Amniotic epithelial cell (primary cell): ENCODE results near the gene ARSB.

Source experiments
- DNase-seq: peaks from one replicate; pipeline ENCODE4 v3.0.0-alpha.2; 2010; ENCODE audit warnings: low read depth

Gene ARSB

DNA sequence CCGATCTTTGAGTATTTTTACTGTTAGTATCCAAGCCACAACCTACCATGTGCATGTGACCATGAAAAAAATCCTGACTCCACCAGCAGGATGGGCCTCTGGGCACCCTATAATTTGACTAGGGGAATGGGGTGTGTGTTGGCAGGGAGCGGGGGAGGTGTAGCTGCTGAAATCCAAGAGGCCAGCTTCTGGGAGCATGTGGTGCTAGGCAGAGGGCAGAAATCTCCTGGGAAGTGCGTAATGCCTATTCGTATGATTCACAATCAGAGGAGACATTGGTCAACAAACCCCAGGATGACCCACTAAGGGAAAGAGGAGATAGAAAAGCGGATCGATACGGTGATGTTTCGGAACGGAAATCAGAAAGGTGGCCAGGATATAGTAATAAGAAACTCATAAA, 149.9 kb downstream of the ARSB start:
- peak; percentile 64 for DNase-seq

DNA sequence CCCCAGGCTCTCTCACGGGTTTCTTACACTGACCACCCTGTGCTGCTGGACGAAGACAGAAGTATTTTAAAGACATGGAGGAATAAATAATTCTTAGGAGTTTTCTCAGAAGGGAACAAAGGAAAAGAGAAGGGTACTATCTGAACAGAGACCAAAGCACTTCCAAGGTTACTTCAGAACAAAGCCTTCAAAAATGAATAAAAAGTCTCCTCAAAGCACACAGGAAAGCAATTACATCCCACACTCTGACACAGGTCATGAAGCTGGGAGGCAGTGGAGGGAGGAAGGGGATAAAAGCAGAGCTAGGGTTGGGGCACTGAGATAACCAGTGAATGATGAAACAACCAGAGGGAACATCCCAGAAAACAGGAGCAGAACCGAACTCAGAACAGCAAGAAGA, 151.8 kb downstream of the ARSB start:
- DNase-seq = no peak

DNA sequence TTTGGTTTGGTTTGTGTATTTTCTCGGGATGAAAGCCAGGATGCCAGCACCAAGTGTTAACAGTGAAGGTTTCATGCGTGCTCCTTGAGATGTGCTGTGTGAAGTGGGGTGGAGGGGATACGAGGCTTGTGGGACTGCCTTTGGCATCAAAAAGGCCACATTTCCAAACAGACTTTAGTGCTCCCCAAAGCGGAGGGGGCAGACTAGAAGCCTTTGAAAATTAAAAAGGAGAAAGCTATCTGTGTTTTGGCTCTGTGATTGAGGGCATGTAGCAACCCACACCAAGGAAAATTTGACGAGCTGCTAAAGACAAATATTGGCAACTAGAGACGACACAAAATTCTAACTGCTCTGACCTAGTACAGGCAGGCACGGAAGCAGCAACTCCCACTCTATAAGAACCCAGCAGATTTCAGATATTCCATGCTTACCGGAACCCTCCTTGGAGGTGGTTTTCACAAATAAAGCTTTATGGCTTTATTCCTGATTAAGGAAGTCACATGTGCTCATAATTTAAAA, 154.5 kb downstream of the ARSB start:
- DNase-seq = no peak

DNA sequence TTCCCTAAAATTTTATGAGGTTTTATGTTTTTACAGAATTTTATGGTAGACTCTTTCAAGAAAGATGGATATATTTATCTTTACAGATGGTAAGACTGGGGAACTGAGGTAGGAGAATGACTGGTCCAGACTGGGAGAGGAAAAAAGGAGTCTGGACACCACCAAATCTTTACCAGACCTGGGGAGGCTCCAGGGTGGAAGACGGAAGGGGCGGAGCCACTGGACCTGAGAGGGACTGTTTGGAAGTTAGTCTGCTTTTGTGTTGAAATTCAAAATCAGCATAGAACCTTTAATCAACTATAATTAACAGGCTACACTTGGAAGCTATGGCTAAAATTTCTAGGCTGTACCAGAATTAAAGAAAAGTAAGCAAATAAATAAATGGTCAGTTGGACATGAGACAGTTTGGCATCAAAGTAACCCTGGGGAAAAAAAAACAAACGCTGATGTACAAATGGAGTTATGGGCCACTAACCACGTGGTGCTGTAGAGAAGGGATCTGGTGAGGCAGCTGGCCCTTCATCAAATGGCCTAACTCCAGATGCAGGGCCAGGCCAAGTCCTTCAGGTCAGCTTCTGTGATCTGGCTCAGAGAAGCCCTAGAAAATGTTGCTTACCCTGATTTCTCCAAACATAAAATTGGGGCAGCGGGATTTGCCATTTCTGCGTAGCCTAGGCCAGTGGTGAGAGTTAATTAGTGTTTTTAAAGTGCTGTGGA, 155.1 kb downstream of the ARSB start:
- no peak for DNase-seq

DNA sequence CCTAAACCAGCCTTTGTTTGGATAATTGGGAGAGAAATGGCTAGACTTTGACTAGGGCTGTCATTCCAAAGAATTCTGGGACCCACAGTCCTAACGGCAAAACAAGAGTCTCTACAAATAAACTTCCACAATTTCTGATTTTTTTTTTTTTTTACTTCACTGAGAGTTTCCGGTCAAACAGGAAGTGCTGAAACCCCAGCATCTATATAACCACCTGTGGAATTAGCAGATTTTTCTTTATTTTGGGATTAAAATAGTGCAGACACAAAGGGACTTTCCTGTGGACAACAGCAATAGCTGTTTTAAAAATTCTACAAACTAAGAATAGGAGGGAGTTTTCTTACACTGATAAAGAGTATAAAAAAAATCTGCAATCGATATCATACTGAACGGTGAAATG, 157.4 kb downstream of the ARSB start:
- no peak for DNase-seq

DNA sequence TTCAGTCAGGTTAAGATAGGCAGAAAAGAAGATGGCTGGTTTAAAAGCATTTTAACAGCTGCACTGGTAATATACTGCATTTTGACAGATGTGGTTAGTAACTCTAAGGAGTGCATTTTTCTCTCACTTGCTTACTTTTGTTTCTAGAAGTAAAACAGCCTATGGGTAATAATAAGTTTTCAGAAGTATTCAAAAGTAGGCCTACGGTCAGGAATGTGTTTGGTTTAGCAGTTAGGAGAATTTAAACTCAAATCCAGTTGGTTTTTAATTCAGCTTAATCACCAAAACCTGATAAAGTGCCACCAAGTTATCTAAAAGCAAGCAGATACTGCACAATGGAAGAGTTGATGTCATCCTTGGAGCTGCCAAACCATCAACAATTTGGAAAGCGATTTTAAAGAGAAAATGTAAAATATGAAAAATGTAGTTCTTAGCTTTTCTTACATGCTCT, 160.3 kb downstream of the ARSB start:
- no peak for DNase-seq

DNA sequence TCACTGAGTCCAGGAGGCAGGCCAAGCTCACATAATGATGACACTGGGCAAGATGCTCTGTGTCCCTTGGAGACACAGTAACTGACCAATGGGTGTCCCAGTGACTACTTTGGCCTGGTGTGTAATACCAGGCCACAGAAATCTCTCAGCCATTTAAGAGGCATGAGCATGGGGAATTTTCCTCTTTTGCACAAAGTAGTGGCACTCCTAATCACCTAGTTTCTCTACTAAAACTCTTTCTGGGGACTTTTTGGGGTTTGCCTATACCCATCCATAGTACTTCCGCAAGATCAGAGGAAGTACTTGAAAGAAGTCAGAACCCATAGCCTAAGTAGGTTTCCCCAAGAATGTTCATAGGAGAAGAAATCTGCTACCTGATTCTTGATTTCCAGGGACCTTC, 161.9 kb downstream of the ARSB start:
- DNase-seq = no peak

DNA sequence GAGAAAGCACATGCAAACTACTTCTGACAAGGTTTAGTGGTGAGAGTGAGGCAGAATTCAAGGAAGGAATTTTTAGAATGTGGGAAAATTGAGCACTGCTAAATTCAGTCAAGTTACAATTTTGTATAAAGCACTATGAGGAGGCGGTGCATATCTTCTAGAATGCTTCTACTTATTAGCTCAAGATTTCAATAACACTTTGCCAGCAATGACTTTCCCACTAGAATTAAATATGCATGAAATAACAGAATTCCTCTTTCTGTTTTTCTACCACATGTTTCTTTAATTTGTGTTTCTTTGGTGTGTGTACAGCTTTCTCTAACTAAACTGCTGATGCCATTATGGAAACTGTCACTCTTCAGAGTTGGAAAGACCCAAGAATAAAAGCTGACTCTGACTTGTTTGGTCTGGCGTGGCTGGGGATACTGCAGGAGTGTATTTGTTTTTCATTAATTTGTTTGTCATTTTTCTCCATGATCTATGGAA, 163.5 kb downstream of the ARSB start:
- DNase-seq = no peak

DNA sequence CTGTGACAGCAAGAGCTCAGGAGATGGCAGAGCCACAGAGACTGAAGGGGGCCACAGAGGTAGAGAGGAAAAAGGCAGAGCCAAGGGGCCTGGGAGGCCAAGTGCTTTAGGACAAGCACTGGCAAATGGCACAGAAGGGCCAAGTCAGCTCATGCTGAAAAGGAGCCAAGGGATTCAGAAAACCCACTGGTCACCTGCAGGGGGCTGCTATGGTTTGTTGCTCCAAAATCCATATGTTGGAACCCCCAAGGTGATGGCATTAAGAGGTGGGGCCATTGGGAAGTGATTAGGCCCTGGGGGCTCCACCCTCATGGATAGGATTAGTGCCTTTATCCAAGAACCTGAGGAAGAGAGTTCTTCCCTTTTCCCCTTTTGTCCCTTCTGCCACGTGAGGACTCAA, 165.4 kb downstream of the ARSB start:
- DNase-seq = no peak

DNA sequence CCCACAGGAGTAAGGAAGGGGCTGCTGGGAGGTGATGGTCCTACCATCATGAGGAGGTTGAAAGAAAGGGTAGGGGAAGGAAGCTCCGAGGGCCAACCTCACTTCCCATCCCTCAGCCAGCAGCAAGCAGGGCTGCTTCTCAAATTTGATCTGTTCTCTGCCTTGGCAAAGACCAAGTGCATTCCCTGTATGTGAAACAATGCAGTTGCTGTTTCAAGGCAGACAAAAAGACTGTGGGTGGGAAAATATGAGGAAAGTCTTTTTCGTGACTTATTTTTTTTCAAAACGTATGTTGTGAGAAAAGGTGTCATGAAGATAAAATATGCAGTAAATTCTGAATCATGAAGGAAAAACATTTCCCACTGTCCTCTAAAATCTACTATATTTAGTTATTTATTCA, 165.9 kb downstream of the ARSB start:
- DNase-seq = no peak

DNA sequence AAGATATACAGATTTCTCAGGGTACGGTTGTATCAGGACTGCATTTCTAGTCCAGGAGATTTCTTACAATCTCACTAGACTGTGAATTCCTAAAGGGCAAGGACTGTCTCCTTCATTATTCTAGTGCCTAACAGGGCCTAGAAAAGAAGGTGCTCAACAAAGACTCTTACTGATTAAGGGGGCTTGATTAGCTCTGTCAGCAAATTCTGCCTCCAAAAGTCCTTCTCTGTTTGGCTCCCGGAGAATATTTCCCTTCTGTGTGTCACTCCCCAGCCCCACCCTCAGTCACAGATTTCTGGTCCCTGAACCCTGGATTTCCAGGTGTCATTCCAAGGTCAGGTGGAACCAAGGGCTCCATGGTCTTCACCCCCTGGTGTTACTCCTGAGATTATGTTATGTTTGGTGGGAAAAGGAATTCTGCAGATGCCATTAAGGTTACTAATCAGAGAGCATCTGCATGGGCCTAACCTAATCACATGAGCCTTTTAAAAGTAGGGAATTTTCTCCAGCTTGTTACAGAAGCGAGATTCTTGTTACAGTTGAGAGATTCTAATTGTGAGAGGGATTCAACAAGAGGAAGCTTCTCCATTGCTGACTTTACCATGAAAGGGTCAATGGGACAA, 168.9 kb downstream of the ARSB start:
- DNase-seq = no peak

DNA sequence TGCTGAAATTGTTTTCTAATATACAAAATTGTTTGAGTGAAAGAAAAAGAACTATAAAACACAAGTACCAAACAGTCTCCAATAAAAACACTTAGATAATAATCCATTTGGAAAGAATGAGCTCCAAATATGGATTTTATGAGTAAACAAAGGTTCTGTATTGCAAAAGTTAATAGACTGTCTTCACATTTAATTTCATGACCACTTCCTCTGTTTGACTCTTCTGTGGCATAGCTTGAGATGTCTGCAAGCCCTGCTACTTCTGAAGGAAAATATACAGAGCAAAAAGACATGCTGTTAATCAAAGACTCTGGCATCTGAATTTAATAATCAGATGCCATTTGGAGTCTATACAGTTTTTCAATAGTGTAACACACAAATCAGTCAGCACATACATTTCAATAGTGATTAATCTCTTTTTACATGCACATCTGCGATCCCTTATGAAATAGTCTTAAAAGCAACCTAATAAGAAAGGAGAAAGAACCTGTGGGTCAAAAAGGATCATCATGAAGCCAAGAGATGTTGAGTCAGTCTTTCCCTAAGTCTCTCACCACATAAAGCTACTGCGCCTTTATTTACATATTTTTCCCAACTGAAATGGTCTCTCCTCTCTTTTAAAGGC, 171.1 kb downstream of the ARSB start:
- no peak for DNase-seq

DNA sequence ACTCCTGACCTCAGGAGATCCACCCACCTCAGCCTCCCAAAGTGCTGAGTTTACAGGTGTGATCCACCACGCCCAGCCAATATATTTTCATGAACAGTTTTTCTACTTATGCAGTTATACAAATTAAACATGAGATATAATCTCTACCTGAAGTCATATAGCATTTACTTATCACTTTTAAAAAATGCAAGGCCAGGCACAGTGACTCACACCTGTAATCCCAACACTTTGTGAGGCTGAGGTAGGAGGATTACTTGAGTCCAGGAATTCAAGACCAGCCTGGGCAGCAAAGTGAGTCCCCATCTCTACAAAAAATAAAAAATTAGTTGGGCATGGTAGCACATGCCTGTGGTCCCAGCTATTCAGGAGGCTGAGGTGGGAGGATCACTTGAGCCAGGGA, 171.8 kb downstream of the ARSB start:
- no peak for DNase-seq

DNA sequence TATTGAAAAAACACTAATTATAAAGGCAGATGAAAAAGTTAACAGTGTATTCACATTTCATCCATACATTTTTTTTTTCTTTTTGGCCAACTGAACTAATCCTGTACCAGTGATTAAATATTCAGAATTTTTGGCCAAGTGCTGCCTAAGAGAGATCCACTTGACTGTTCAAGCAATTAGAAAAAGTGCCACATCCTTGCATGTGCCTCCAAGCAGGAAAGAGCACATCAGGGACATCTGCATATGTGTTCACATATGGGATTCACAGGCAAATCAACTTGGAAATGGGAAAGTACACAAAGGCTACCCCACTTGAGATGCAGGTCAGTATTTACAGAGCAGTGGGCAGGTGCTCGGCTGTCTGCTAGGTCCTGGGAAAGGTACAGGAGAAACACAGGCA, 173.2 kb downstream of the ARSB start:
- DNase-seq = no peak

DNA sequence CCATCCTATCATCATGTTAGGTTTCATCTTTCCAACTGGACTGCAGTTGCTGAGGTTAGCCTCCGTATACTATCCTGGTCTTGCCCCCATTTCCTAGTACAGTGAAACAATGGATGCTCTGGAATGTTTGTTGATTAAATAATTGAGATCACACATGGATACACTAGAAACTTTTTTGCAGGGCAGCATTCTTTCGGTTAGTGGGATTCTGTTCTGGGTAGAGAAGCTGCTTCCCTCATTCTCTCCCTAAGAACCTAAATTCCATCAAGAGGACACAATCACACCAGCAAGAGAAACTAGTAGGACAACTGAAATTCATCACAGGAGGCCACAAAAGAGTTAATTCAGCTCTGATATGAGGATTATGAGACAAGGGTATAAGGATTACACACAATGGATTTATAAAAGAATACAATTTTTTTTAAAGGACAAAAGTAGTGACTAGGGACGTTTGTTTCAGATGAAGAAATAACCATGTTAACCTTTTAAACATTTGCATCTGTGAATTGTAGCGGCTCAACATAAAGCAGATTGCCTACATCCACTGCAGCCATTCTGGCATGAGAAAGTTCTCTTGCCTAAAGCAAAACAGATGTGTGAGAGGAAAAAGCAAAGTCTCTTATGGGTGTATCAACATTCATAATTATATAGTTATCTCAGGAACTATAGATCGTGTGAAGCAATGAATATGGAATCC, 173.8 kb downstream of the ARSB start:
- DNase-seq = no peak

DNA sequence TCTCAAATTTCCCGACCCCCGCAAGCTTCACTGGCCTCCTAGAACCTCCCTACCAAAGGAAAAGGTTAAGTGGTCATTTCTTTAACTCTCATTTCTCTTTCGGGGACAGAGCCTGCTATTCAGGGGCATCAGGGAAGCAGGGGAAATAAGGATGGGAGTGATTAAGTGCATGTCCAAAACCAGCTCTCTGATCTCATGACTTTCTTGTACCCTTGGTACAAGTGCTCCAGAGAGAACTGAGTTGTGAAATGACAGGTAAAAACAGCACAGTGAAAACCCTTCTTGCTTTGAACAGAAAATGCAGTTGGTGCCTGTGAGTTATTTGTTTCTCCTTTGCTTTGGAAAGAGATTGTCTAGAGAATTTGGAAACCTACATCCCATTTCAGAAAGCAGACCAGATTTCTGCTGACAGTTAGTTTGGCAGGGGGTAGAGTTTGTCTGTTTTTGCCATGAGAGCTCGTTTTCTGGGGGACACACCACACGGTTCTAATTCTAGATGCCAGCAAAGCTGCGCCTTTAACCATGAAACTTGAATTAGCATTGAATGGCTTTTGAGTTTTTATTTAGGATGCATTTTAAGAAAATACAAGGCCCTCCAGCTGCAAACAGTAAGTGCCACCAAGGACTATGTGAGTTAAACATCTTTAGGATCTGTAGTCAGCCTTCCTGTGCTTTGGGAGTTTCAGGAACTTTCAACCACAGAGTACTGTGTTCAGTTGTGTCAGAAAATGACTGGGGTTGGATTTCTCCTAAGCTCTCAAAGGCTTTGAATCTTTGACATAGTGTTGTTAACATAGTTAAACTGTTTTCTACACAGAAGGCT, 174.8 kb downstream of the ARSB start:
- DNase-seq = no peak

DNA sequence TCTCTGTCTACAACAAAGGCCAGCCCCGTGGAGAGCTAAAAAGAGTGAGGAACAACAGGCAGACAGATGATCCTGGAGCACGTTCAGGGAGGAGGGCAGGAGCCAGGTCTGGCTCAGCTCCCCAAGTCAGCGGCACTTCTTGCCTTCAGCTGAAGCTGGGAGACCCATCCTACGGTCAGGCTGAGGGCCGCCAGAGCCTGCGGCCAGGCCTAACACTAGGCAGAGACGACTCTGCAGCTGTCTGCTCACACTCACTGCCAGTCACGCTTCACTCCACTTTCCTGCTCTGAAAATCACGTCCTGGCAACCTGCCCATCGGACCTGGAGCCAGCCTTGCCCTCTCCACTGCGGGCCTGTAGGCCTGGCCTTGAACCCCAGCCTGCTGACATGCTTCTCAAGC, 175.7 kb downstream of the ARSB start:
- DNase-seq = no peak

DNA sequence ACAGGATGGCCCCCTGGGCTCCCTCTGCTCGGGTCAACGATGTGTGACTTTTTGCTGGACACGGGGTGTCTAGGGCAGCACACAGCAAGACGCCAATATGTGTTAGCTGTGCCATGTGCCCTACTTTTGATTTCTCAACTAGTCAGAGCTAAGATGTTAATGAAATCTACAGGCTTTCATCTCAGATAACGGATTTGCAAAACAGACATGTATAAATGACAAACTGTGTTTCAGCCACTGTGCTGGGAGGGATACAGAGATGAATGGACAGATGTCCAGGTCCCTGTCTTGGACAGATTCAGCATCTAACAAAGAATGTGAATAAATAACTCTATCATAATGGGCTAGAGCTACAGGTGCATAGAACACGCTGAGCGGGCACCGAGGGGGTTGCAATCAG, 176.3 kb downstream of the ARSB start:
- no peak for DNase-seq

DNA sequence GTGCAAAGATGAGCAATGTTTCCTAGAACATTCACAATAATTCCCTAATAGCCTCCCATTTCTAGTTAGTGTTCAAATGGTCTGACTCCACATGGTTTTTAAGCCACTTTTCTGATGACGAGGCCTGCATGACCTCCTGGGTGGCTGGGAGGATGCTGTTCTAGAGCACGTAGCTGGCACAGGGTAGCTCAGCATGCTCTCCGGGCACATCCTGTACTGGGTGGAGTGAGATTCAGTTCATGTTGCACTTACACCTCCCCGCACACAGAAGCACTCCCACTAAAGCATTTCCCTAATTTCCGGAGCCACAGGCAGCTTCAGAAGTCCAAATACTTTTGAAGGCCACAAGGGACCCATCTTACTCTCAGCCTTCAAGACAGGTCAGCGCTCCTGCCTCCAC, 176.7 kb downstream of the ARSB start:
- DNase-seq = peak; percentile 24

DNA sequence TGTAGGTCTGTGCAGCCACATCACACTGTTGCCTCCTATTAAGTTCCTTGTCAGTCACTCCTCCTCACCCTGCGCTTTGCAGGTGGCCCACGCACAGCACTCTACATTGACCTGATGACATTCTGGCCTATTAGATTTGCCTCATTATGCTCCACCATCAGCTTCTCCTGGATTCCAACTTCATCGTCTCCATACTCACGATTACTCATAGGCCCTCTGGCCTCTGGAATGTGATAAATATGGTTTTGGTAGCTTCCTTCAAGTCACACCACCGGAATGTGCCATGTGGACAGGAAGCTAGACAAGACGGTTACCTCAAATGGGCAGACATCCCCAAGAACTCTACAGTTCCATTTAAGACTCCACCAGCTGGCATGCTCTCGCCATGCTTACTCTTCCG, 178.6 kb downstream of the ARSB start:
- peak; percentile 76 for DNase-seq

DNA sequence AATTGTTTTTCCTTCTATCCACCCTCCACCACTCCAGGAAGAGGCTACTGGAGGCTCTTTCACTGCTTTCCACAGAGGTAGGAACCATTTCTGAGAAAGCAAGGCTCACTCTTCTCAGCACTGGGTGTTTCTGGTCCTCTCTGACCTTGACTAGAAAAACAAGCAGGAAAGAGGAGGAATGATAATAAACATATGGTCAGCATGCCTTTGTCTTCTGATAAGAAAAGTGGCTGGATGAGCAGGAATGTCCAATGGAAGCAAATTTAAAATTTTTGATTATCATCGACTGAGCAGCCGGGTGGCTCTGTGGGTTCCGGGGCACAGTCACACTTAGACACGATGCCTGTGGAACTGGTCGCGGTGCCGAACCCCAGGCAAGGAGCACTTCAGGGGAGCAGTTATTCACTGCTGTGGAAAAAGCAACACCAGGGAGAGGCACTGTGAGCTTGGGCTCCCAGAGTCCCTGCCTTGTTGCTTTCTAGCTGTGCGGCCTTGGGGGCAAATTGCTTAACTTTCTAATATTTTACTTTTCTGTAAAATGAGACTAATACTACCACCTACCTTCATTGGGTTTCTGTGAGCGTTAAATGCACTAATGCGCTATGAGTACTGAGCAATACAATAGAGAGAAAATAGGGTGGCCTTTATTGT, 179.5 kb downstream of the ARSB start:
- peak; percentile 67 for DNase-seq
